GM19099 (cell line): Measurements from ENCODE around the gene ANGPTL8.

Experiments used
- POLR2A ChIP-seq: IDR thresholded peaks from 3 replicates; pipeline ENCODE4 v1.6.1; 2011; ENCODE audit warnings: low read depth; ENCODE audit not compliant: insufficient read length; ENCODE audit errors: extremely low read depth

Gene ANGPTL8

GRCh38 chr19:11279505-11280236, 40.3 kb downstream of the ANGPTL8 start:
- no peak for TF ChIP-seq POLR2A

GRCh38 chr19:11281356-11282049, 42.1 kb downstream of the ANGPTL8 start:
- TF ChIP-seq POLR2A = no peak

- no peak for TF ChIP-seq POLR2A
Measured at GRCh38 chr19:11284515-11284914, 45.1 kb downstream of the ANGPTL8 start.

GRCh38 chr19:11286312-11286974, 47.0 kb downstream of the ANGPTL8 start:
- TF ChIP-seq POLR2A = no peak

GRCh38 chr19:11288349-11288748, 48.9 kb downstream of the ANGPTL8 start:
- no peak for TF ChIP-seq POLR2A

GRCh38 chr19:11290256-11290655, 50.8 kb downstream of the ANGPTL8 start:
- TF ChIP-seq POLR2A = no peak

- TF ChIP-seq POLR2A = no peak
Measured at GRCh38 chr19:11291415-11291814, 52.0 kb downstream of the ANGPTL8 start.
